Activated T-cell treated with anti-CD3 and anti-CD28 coated beads, Interleukin-2, amount 50 U/mL, for 1 hour (primary cell): ENCODE results near the gene LILRA5.
A peak's percentile ranks its signal among the peaks of the same experiment; 100 is the strongest.
"Not testable (repeated sequence)": the region's sequence is repeated elsewhere in the genome, so short reads cannot be mapped to it uniquely, and the experiment has no call there.

Experiments used
- DNase-seq: peaks from one replicate; pipeline ENCODE4 v3.0.0-alpha.2; 2020

LILRA5 gene

GRCh38 chr19:54271587-54271986, 41.4 kb downstream of the LILRA5 start:
- DNase-seq: not testable (repeated sequence)

DNA sequence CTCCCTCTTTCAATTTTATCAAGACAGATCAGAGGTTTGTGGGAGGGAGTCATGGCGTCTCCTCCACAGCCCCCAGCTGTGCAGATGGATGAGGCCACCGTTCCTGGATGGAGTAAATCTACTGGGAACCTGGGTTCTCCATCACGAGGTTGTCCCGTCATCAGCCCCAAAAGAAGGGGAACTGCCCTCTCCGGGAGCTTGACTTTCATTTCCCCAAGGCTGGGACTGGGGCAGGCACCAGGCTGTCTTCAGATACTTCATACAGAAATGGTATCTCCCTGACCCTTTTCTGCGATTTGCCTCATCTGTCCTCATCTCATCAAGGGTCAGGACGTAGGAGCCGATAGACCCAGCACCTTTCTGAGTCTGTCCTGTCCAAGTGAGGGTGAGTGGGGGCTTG, 41.9 kb downstream of the LILRA5 start:
- no peak for DNase-seq

DNA sequence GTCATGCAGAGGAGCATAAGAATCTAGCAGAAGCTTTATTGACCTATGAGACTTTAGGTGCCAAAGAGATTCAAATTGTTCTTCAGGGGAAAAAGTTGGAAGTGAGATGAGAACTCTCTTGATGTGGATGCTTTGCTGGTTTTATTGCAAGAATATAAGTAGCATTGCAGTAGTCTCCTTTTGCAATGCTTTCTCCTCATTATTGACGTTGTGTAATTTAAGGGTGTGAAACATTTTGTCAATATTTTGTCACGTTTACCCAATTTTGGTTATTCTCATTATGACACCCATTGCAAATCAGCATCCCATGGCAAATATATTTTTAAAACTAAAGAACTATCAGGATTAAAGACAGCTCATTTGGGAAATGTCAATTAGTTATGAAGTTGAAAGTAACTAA, 44.0 kb downstream of the LILRA5 start:
- DNase-seq: no peak

- peak; percentile 63 for DNase-seq
These were observed 46.8 kb downstream of the LILRA5 start for GRCh38 chr19:54266133-54266532.

DNA sequence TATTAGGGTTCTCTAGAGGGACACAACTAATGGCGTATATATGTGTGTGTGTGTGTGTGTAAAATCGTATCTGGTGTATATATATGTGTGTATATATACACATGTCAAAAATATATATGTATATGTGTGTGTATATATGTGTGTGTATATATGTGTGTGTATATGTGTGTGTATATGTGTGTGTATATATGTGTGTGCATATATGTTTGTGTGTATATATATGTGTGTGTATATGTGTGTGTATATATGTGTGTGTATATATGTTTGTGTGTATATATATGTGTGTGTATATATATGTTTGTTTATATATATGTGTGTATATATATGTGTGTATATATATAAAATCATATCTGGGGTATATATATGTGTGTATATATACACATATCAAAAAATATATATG, 50.5 kb downstream of the LILRA5 start:
- no peak for DNase-seq

GRCh38 chr19:54262066-54262465, 50.9 kb downstream of the LILRA5 start:
- no peak for DNase-seq

- DNase-seq: no peak
These were observed 55.9 kb downstream of the LILRA5 start, which contains the start of gene LILRB5 for GRCh38 chr19:54257116-54257480. LILRB5 (minus strand) TSS chr19:54257273; CDS start chr19:54257193, 80 bp downstream.
